HG03378 (cell line): ENCODE results near the gene ATP2A2.

Experiments used
- ATAC-seq: cut with Tn5 transposase; IDR thresholded peaks from one replicate; pipeline ENCODE4 v1.9.1; 2021; ENCODE audit warnings: mild to moderate bottlenecking, moderate library complexity; ENCODE audit not compliant: unreplicated experiment

ATP2A2 gene

DNA sequence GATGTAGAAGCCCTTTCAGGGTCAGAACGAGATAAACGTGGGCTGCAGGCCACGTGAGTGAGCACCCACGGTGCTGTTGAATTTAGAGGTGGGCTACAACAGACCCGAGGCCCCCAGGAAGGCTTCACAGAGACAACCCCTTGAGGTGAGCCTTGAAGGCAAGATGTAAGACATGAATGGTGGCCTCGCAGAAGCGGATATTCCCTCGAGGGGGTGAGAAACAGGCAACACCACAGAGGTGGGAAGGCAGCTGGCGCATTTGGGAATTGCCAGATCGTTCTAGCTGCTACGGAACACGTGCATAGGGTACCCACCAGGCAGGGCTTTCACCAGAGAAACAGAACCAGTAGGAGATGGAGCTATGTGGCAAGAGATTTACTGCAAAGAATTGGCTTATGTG, 22.6 kb upstream of the ATP2A2 start:
- ATAC-seq, result no peak

DNA sequence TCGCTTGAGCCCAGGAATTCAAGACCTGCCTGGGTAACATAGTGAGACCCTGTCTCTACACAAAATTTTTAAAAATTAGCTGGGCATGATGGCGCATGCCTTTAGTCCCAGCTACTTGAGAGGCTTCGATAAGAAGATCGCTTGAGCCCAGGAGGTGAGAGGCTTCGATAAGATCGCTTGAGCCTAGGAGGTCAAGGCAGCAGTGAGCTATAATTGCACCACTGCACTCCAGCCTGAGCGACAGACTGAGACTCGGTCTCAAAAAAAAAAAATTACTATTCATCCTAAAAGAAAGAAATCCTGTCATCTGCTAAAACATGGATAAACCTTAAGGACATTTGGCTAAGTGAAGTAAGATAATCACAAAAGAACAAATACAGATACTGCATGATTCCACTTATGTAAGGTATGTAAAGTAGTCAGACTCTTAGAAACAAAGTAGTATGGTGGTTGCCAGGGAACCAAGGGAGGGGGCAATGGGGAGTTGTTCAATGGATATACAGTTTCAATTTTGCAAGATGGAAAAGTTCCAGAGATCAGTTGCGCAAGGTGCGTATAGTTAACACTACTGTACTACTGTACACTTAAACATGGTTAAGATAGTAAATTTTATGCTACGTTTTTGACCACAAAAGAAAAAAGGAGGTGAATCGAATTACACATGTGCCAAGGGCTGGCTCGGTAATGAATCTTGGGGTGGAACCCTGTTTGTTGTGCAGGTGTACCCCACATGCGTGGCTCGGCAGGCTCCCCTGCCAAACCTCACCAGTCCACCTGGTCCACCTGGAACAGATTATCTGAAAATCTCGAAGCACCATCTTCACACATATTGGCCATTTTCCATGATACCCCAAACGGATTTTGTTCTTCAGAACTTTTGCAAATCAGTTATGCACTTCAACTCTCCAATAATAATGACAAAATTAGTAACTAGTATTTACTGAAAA, 18.3 kb upstream of the ATP2A2 start:
- no peak for ATAC-seq

GRCh38 chr12:110266381-110266960, 14.6 kb upstream of the ATP2A2 start:
- ATAC-seq, result no peak

DNA sequence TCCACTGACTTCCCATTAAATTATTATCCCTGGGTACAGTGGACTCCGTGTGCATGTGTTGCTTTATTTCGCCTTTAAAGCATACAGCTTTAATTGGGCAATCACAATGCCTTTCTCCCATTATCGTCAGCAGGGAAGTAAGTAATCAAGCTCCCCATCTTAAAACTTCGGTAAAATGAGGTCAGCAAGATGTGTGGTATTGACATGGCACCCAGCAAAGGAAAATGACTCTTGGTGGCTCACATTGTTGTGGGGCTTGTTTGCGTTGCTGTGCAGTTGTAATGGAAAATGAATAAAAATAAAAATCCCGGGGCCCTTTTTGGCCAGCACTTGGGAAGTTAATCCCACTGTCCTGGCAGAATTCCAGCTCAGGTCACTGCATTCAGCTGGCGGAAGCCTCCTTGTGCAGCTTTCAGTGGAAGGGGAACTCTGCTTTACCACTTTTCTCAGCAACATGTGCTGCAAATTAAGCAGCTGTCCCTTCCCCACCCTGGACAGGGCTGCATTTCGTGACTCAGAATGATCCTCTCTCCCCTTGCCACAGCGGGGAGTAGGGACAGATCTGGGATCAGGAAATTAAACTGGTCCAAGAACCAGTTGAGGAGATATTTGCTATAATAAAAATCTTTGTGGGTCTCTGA, 13.9 kb upstream of the ATP2A2 start:
- ATAC-seq, result no peak

DNA sequence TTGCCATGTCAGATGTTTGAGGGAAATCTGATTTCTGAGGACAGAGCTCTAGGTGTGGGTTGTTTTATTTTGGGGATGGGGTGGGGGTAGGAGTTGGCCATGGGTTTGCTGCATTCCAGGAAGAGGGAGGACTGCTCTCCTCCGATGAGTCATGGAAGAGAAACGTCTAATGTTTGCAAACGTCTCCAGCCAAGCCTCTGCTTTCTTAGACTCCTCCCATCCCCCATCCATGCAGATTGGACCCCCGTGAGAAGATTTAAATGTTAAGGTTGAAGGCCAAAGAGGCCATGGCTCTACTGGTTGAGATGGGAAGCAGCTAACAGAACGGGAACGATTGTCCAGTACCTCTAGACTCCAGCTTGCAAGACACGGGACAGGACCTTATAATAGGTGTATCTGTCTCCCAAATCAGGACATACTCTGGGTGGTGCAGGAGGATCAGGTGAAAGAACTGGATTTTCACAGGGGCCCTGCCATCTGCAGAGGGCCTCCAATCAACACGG, 11.4 kb upstream of the ATP2A2 start:
- no peak for ATAC-seq

DNA sequence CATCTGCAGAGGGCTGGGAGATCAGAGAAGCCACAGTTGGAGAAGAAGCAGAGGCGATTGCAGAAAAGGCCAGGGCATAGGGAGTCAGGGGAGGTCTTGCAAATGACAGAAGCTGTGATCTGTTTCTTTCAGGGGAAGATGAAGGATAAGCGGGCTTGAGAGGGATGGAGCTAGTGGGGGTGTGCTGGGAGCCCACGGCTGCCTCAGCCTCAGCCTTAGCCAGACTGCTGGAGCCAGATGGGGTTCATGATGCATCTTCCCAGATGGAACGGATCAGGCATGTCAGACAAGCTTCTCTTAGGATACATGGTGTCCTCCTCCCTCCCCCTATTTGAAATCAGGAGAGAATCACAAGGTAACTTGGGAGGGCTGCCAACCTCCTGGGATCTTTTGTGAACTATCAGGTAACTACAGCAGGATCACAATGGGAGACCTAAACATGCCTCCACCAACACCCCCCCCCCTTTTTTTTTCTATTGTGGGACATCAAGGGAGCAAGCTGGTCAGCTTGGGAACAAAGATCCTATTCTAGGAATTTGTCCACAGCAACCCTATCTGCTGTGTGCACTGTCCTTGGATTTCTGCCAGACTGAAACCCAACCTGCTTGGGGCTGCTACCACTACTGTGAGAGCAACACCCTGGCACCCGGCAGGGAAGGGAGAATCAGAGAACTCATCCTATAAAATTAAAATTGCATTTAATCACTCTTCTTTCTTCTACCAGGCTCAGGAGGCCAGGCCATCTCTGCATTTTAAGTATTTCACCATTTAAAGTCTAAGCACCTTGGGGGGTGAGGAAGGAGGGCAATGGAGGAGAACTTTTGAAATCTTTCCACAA, 10.7 kb upstream of the ATP2A2 start:
- ATAC-seq, result no peak

DNA sequence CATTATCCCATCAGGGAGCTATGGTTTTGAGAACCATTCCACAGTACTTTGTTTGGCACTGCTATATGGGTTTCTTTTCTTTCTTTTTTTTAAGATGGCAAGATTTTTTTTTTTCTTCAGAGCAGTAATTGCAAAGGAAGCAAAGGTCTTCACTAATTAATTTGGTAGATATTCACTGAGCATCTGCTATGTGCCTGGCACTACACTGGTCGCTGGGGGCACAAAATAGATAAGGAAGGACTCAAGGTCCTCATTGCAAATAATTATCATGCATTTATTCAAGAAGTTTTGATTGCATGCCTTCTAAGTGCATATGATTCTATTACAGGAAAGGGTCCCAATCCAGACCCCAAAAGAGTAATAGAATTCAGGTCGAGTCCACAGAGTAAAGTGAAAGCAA, 10.0 kb upstream of the ATP2A2 start:
- ATAC-seq, result no peak

- no peak for ATAC-seq
Measured at GRCh38 chr12:110277530-110278254, 3.4 kb upstream of the ATP2A2 start.

- no peak for ATAC-seq
Measured at GRCh38 chr12:110278255-110278536, 2.9 kb upstream of the ATP2A2 start.

GRCh38 chr12:110279566-110280375, 1.3 kb upstream of the ATP2A2 start:
- no peak for ATAC-seq

GRCh38 chr12:110280392-110280778, 662 bp upstream of the ATP2A2 start:
- peak; percentile 4 for ATAC-seq

DNA sequence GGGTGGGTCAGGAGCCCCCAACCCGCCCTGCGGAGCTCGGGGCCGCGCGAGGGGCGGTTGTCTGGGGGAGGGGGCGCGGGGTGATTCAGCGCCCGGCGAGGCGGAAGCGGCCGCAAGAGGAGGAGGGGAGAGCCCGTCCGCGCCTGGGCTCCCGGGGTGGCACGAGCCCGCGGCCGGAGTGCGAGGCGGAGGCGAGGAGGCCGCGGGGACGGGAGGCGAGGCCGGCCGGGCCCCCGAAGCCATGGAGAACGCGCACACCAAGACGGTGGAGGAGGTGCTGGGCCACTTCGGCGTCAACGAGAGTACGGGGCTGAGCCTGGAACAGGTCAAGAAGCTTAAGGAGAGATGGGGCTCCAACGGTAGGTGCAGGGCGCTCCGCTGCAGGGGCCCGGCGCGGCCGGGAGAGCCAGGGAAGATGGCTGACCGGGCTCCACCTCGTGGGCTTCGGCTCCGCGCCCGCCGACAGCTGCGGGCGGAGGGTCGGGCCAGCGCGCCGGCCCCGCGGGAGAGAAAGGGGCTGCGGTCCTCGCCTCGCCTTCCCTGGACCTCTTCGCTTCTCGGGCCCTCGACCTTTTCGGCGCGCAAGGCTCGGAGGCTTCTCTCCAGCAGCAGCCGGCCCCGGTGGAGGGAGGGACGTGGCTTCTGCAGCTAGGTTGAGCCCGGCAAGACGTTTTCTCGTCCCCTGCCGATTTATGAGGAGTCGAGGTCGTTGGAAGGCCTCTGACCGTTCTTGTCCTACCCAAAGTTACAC, 677 bp downstream of the ATP2A2 start:
- ATAC-seq, result peak; percentile 27

- peak; percentile 4 for ATAC-seq
Measured at GRCh38 chr12:110282300-110282860, 1.3 kb downstream of the ATP2A2 start.

- ATAC-seq, result no peak
Measured at GRCh38 chr12:110282956-110283817, 2.1 kb downstream of the ATP2A2 start.

DNA sequence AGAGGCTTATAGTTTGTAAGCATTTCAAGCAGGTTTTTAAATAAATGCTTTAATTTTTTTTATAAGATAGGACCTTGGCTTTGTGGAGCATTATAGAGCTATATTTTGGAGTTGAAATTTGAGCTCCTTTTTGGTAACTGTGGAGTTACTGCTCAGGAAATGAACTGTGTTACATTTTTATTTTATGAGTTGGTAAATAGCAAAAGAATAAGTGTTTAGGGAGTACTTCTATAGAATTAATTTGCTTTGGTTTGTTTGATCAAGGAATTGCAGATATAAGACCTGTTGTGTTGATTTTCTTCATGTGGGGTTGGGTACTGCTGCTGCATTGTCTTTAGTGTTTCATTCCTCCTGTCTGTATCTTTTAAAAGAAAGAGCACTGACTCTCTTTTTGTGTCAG, 3.5 kb downstream of the ATP2A2 start:
- ATAC-seq, result no peak

DNA sequence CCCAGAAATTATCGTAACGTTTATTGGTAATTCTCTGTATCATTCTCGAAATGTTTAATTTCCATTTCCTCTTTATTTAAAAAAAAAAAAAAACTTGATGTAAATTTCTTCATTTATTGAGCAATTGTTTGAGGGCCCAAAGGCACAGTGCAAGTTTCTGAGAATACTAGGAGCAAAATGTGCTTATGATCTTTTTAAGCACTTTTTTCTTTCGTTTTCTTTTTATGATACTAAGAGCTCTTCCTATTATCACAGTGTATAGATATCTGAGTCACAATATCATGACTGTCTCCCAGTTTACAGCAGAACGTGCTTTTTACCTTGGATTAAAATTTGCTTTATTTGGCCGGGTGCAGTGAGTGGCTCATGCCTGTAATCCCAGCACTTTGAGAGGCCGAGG, 5.6 kb downstream of the ATP2A2 start:
- no peak for ATAC-seq

GRCh38 chr12:110287986-110288385, 6.9 kb downstream of the ATP2A2 start:
- ATAC-seq, result no peak
